HCT116 (cell line): ENCODE results near the gene MVK. TPM values are rescaled to one million over a fixed set of nuclear protein-coding genes. Genes with fewer than 3 reads are reported as not detected.

ENCODE experiments used
- ATAC-seq: fragments of 200-7000 bp; cut with Tn5 transposase; 2 replicates; pipeline ENCODE4 v1.9.1; 2020; ENCODE audit warnings: mild to moderate bottlenecking, moderate library complexity
- BruUV-seq: library from RNA; stranded (reverse); fragments of 400-500 nt; replicated peaks from 2 replicates; lab custom pipeline; 2021; lab: Mats Ljungman, UMichigan
- CTCF ChIA-PET: fragments of 300-600 bp; sonication (Branson Sonifier 250); formaldehyde crosslinking; loops from one replicate; lab custom pipeline; 2021; ENCODE audit warnings: antibody characterized with exemption; lab: Charles Lee
- POLR2A ChIA-PET: fragments of 300-600, 350-600 bp; sonication (Branson Sonifier 250); formaldehyde crosslinking; loops from one replicate; lab custom pipeline; 2021; ENCODE audit warnings: antibody characterized with exemption; lab: Charles Lee
- RAD21 ChIA-PET, 2 experiments: fragments of 300-600 bp; sonication (Branson Sonifier 250); formaldehyde crosslinking; loops; one replicate each; lab custom pipeline; 2023; ENCODE audit warnings: low total read pairs in 2 of 2; ENCODE audit not compliant: uncharacterized antibody in 2 of 2, unreplicated experiment in 2 of 2, low non-redundant PET in 1 of 2; lab: Charles Lee
- DNase-seq: peaks from one replicate; pipeline ENCODE4 v3.0.0-alpha.2; 2010; ENCODE audit warnings: low read depth, low spot score
- H2AFZ ChIP-seq: fragments of 200-600 bp; shearing (Covaris generic), sonication (generic); 2 replicates; pipeline ENCODE4 v1.6.1; 2017; ENCODE audit warnings: low read depth, mixed run types, mixed read lengths, antibody characterized with exemption, low read length; ENCODE audit not compliant: poor library complexity, severe bottlenecking
- H3K27ac ChIP-seq: 2 replicates; pipeline ENCODE4 v1.5.1; 2012; ENCODE audit warnings: low read depth, low read length
- H3K27me3 ChIP-seq: fragments of 200-600 bp; sonication (generic); 2 replicates; pipeline ENCODE4 v1.6.1; 2016; ENCODE audit warnings: mixed run types, low read length, mixed read lengths; ENCODE audit not compliant: insufficient read depth
- H3K36me3 ChIP-seq, 2 experiments: fragments of 200-500 bp in 1 of 2; fragments of 200-600 bp in 1 of 2; sonication (Bioruptor generic) in 1 of 2; sonication (generic) in 1 of 2; 2 replicates each; pipeline versions ENCODE4 v1.5.1 to v1.6.1; 2014 to 2016; ENCODE audit warnings: low read length in 2 of 2, inconsistent platforms in 1 of 2, mixed read lengths in 1 of 2, mixed run types in 1 of 2; ENCODE audit not compliant: insufficient read depth in 2 of 2, control insufficient read depth in 1 of 2
- H3K4me1 ChIP-seq, 2 experiments: fragments of 200-600 bp in 1 of 2; sonication (generic) in 1 of 2; 2 replicates each; pipeline versions ENCODE4 v1.5.1 to v1.6.1; 2012 to 2017; ENCODE audit warnings: low read length in 2 of 2, inconsistent platforms in 1 of 2, mild to moderate bottlenecking in 1 of 2, mixed read lengths in 1 of 2, mixed run types in 1 of 2, moderate library complexity in 1 of 2; ENCODE audit not compliant: insufficient read depth in 2 of 2, control insufficient read depth in 1 of 2
- H3K4me2 ChIP-seq: fragments of 200-600 bp; sonication (generic); 2 replicates; pipeline ENCODE4 v1.6.1; 2017; ENCODE audit warnings: mixed run types, low read length, mixed read lengths
- H3K4me3 ChIP-seq, 2 experiments: fragments of 200-600 bp in 1 of 2; sonication (generic) in 1 of 2; replicated peaks in 1 of 2; 2 replicates each; pipeline ENCODE4 v1.5.1; 2011 to 2016; ENCODE audit warnings: low read length in 2 of 2, control low read depth in 1 of 2, low read depth in 1 of 2, mild to moderate bottlenecking in 1 of 2, mixed read lengths in 1 of 2, mixed run types in 1 of 2
- H3K79me2 ChIP-seq: fragments of 200-600 bp; sonication (generic); 2 replicates; pipeline ENCODE4 v1.6.1; 2017; ENCODE audit warnings: mild to moderate bottlenecking, mixed run types, low read length, moderate library complexity, mixed read lengths; ENCODE audit not compliant: insufficient read depth
- H3K9ac ChIP-seq: fragments of 200-600 bp; sonication (generic); 2 replicates; pipeline ENCODE4 v1.6.1; 2016; ENCODE audit warnings: low read length, mixed read lengths
- H3K9me2 ChIP-seq: fragments of 200-600 bp; sonication (generic), shearing (Covaris generic); 2 replicates; pipeline ENCODE4 v1.6.1; 2017; ENCODE audit warnings: mixed run types, mild to moderate bottlenecking, moderate library complexity; ENCODE audit not compliant: insufficient read depth
- H3K9me3 ChIP-seq, 2 experiments: fragments of 200-500 bp in 1 of 2; fragments of 200-600 bp in 1 of 2; sonication (Bioruptor generic) in 1 of 2; sonication (generic) in 1 of 2; 2 replicates each; pipeline ENCODE4 v1.6.1; 2014 to 2017; ENCODE audit warnings: low read length in 2 of 2, mixed read lengths in 2 of 2, inconsistent platforms in 1 of 2, low read depth in 1 of 2, mild to moderate bottlenecking in 1 of 2, mixed run types in 1 of 2, moderate library complexity in 1 of 2; ENCODE audit not compliant: control insufficient read depth in 1 of 2, insufficient read depth in 1 of 2
- H4K20me1 ChIP-seq: fragments of 200-600 bp; sonication (generic), shearing (Covaris generic); 2 replicates; pipeline ENCODE4 v1.6.1; 2017; ENCODE audit warnings: mixed run types, mild to moderate bottlenecking, moderate library complexity; ENCODE audit not compliant: insufficient read depth
- CBX3 ChIP-seq: IDR thresholded peaks from 2 replicates; pipeline ENCODE4 v1.6.1; 2012; ENCODE audit warnings: low read depth
- CEBPB ChIP-seq: IDR thresholded peaks from 2 replicates; pipeline ENCODE4 v1.6.1; 2012; ENCODE audit warnings: low read depth
- ELF1 ChIP-seq: IDR thresholded peaks from 2 replicates; pipeline ENCODE4 v1.6.1; 2012; ENCODE audit warnings: low read depth, borderline replicate concordance
- EZH2 ChIP-seq: fragments of 200-600 bp; sonication (generic); IDR thresholded peaks from 2 replicates; pipeline ENCODE4 v1.6.1; 2017; ENCODE audit warnings: antibody characterized with exemption, mixed run types
- EZH2phosphoT487 ChIP-seq: fragments of 200-600 bp; IDR thresholded peaks from 2 replicates; pipeline ENCODE4 v1.6.1; 2018; ENCODE audit warnings: antibody characterized with exemption, borderline replicate concordance
- JUND ChIP-seq: IDR thresholded peaks from 2 replicates; pipeline ENCODE4 v1.6.1; 2012
- POLR2AphosphoS5 ChIP-seq: IDR thresholded peaks from 2 replicates; pipeline ENCODE4 v1.6.1; 2011; ENCODE audit warnings: mild to moderate bottlenecking, low read depth, low read length, moderate library complexity
- RAD21 ChIP-seq: IDR thresholded peaks from 2 replicates; pipeline ENCODE4 v1.6.1; 2012; ENCODE audit warnings: low read depth, mild to moderate bottlenecking
- SP1 ChIP-seq: IDR thresholded peaks from 2 replicates; pipeline ENCODE4 v1.6.1; 2012; ENCODE audit warnings: low read depth
- TCF7L2 ChIP-seq: IDR thresholded peaks from 2 replicates; pipeline ENCODE4 v1.7.0; 2011; ENCODE audit warnings: borderline replicate concordance, inconsistent platforms; ENCODE audit not compliant: insufficient read depth, insufficient read length; ENCODE audit errors: extremely low read depth
- ZFX ChIP-seq: fragments of 450-650 bp; IDR thresholded peaks from 2 replicates; pipeline ENCODE4 v1.6.1; 2017
- intact Hi-C: fragments of 100-400 bp; cut with micrococcal nuclease; formaldehyde crosslinking; loops from 2 replicates; pipeline ENCODE4 v1.10.0; 2022
- total RNA-seq: library from RNA; stranded (reverse); gene quantifications from one replicate; pipeline ENCODE4 v1.2.1, GENCODE V29; 2021; ENCODE audit not compliant: unreplicated experiment
- TF ChIP-seq, protein P1 (sequence below): IDR thresholded peaks from 2 replicates; pipeline ENCODE4 v1.6.1; 2011; ENCODE audit warnings: mild to moderate bottlenecking, low read length, moderate library complexity; ENCODE audit not compliant: insufficient replicate concordance; ENCODE audit errors: extremely low read depth

Gene MVK
- total RNA-seq, 1 experiment from 2014 or later: 17.3 TPM

DNA sequence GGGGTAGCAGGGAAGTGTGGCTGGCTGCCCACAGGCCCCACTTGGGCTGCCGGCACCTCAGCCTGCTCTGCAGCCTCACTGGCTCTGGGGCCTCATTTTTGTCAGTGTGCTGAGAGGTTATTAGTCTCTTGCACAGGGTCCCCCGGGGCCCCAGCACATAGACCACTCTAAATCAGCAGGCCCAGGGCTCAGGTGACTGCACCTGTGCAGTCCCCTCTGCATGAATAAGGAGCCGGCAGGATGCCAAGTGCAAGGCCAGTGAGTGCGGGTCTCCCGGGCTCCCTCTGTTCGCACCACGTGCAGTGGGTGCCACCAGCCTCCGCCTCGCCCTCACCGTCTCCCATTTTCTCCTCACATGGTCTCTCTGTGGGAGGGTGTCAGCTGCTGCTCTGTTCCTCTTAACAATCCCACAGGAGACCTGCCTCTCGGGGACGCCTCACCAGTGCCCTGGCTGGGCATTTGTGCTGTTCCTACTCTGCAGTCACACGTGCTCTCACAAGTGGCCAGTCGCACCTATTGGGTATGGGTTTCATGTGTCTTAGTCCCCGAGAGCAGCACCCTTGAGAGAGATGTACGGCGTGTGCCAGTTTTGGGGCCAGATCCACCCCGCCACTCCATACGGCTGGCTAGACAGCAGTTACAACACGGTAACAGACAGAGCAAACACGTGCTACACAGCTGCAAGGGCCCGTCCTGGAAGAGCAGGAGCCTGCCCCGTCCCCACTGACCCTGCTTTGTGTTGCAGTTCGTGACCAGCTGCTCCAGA is 40.7 kb upstream of the MVK start:
- Histone ChIP-seq H3K9ac (no peak overlapping the region), H4K20me1 (no peaks in the 10 kb centered on the region), H3K9me3 (no peaks in the 10 kb centered on the region), H3K4me3 (no peak overlapping the region), H3K27me3 (no peaks in the 10 kb centered on the region), H3K27ac (no peak overlapping the region), H3K9me2 (no peaks in the 10 kb centered on the region), H2AFZ (no peak overlapping the region), H3K36me3 (no peaks in the 10 kb centered on the region; a peak in 1 of 4 replicates), H3K4me1 (no peaks in the 10 kb centered on the region), H3K79me2 (no peaks in the 10 kb centered on the region), H3K4me2 (no peak overlapping the region)
- BruUV-seq: no TSS peak
- intact Hi-C loops: no loop called here
- ChIA-PET CTCF (no interaction called here), POLR2A (no interaction called here), RAD21 (no interaction called here)
- ATAC-seq (no peak), DNase-seq (no peak)
- TF ChIP-seq RAD21 (no peak), EZH2 (no peak)
- TF ChIP-seq, protein P1, sequence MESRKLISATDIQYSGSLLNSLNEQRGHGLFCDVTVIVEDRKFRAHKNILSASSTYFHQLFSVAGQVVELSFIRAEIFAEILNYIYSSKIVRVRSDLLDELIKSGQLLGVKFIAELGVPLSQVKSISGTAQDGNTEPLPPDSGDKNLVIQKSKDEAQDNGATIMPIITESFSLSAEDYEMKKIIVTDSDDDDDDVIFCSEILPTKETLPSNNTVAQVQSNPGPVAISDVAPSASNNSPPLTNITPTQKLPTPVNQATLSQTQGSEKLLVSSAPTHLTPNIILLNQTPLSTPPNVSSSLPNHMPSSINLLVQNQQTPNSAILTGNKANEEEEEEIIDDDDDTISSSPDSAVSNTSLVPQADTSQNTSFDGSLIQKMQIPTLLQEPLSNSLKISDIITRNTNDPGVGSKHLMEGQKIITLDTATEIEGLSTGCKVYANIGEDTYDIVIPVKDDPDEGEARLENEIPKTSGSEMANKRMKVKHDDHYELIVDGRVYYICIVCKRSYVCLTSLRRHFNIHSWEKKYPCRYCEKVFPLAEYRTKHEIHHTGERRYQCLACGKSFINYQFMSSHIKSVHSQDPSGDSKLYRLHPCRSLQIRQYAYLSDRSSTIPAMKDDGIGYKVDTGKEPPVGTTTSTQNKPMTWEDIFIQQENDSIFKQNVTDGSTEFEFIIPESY: no peak

DNA sequence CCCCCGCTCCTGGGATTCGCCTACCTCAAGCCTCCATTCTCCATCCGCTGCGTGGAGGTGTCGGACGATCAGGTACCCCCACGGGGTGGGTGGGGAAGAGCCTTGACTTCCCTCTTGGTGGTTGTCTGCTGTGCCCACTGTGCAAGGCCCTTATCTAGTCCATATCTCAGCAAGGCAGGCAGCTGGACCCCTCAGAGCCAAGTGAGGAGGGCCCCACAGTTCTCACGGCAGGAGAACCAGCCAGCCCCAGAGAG is 40.2 kb upstream of the MVK start:
- ChIA-PET RAD21 (no interaction called here), POLR2A (no interaction called here)
- Histone ChIP-seq H3K27ac (no peak overlapping the region), H3K4me3 (no peak overlapping the region), H3K27me3 (no peaks in the 10 kb centered on the region), H3K36me3 (no peaks in the 10 kb centered on the region; a peak in 1 of 4 replicates), H2AFZ (no peak overlapping the region), H3K9me2 (no peaks in the 10 kb centered on the region)
- BruUV-seq: no TSS peak
- intact Hi-C loops: no loop called here
- no peak for ATAC-seq
- TF ChIP-seq CEBPB (no peak), CBX3 (no peak), SP1 (no peak), ZFX (no peak), EZH2phosphoT487 (no peak), ELF1 (no peak), TCF7L2 (no peak), POLR2AphosphoS5 (no peak), JUND (no peak)
- TF ChIP-seq, all 23 proteins: peak for 0
- CTCF ChIA-PET: no interaction called here
- no peaks in the 10 kb centered on the region for H4K20me1 ChIP-seq
- DNase-seq: no peak
- no peaks in the 10 kb centered on the region for H3K4me1 ChIP-seq
- no peaks in the 10 kb centered on the region for H3K79me2 ChIP-seq
- H3K9ac ChIP-seq: no peak overlapping the region
- H3K9me3 ChIP-seq: no peaks in the 10 kb centered on the region
- no peak overlapping the region for H3K4me2 ChIP-seq
